A673 (cell line): ENCODE data around the gene ALOXE3. TPM values are rescaled to one million over a fixed set of nuclear protein-coding genes. Genes with fewer than 3 reads are reported as not detected.

Source experiments
- BruUV-seq: library from RNA; stranded (reverse); fragments of 400-500 nt; replicated peaks from 2 replicates; lab custom pipeline; 2021; lab: Mats Ljungman, UMichigan
- CTCF ChIA-PET: fragments of 300-600 bp; sonication (Branson Sonifier 250); formaldehyde crosslinking; loops from one replicate; lab custom pipeline; 2022; ENCODE audit warnings: antibody characterized with exemption; lab: Charles Lee
- POLR2A ChIA-PET: fragments of 300-600 bp; sonication (Branson Sonifier 250); formaldehyde crosslinking; loops from one replicate; lab custom pipeline; 2022; ENCODE audit warnings: antibody characterized with exemption; ENCODE audit not compliant: low non-redundant PET; lab: Charles Lee
- DNase-seq: peaks from one replicate; pipeline ENCODE4 v3.0.0-alpha.2; 2015; ENCODE audit warnings: low spot score
- H3K27ac ChIP-seq: fragments of 200-600 bp; sonication (generic); 2 replicates; pipeline ENCODE4 v1.5.1; 2016; ENCODE audit warnings: mixed run types, low read depth, mild to moderate bottlenecking, mixed read lengths, antibody characterized with exemption, low read length; ENCODE audit not compliant: poor library complexity, severe bottlenecking
- H3K27me3 ChIP-seq: fragments of 200-600 bp; sonication (generic); replicated peaks from 2 replicates; pipeline ENCODE4 v1.6.1; 2017; ENCODE audit warnings: mixed run types, low read depth, mild to moderate bottlenecking, mixed read lengths, antibody characterized with exemption, low read length; ENCODE audit not compliant: insufficient read depth, poor library complexity
- H3K36me3 ChIP-seq: fragments of 200-600 bp; sonication (generic); 2 replicates; pipeline ENCODE4 v1.6.1; 2016; ENCODE audit warnings: mixed run types, mild to moderate bottlenecking, mixed read lengths, antibody characterized with exemption, low read length; ENCODE audit not compliant: insufficient read depth, poor library complexity, severe bottlenecking
- H3K4me1 ChIP-seq: fragments of 200-600 bp; sonication (generic); 2 replicates; pipeline ENCODE4 v1.6.1; 2017; ENCODE audit warnings: mixed run types, mild to moderate bottlenecking, mixed read lengths, antibody characterized with exemption, low read length; ENCODE audit not compliant: insufficient read depth, poor library complexity, severe bottlenecking
- H3K4me3 ChIP-seq: fragments of 200-600 bp; sonication (generic); 2 replicates; pipeline ENCODE4 v1.5.1; 2016; ENCODE audit warnings: low read depth, mixed run types, mild to moderate bottlenecking, mixed read lengths, low read length; ENCODE audit not compliant: poor library complexity, severe bottlenecking
- H3K9me3 ChIP-seq: fragments of 200-600 bp; sonication (generic); 2 replicates; pipeline ENCODE4 v1.6.1; 2016; ENCODE audit warnings: mixed run types, low read depth, mild to moderate bottlenecking, mixed read lengths, antibody characterized with exemption, low read length; ENCODE audit not compliant: poor library complexity, severe bottlenecking
- EZH2 ChIP-seq: fragments of 200-600 bp; sonication (generic); IDR thresholded peaks from 2 replicates; pipeline ENCODE4 v1.6.1; 2017; ENCODE audit warnings: borderline replicate concordance, low read depth, mild to moderate bottlenecking, mixed read lengths, antibody characterized with exemption, low read length; ENCODE audit not compliant: poor library complexity, severe bottlenecking
- intact Hi-C: fragments of 100-400 bp; cut with micrococcal nuclease; formaldehyde crosslinking; loops from one replicate; pipeline ENCODE4 v1.10.0; 2022; ENCODE audit not compliant: unreplicated experiment
- total RNA-seq: library from RNA; stranded (reverse); gene quantifications from 2 replicates; pipeline ENCODE4 v1.2.3, GENCODE V29; 2021
- TF ChIP-seq, protein P1 (sequence below): fragments of 300-800, 200-600 bp; sonication (generic); conservative IDR thresholded peaks from 2 replicates; pipeline ENCODE4 v1.5.1; 2017; ENCODE audit warnings: low read depth, mild to moderate bottlenecking, antibody characterized with exemption, low read length, moderate library complexity, mixed read lengths

Gene ALOXE3
- total RNA-seq, 1 experiment from 2014 or later: not detected

DNA sequence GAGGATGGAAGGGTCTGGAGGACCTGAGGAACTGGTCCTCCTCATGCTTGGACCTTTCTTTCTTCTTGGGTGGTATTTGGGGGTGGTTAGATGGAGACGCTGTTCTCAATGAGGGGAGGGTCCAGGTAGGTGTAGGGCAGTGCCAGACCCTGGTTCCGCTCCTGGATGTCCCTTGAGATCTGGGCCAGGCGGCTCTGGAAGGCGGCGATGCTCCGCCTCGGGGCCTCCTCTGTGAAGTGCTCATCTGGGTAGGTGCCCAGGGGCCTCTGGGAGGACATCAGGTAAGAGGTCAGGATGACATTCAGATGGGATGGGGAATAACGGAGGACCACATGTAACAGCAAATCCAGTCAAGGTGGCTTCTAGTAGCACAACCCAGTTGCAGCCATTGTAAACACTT is 21.8 kb downstream of the ALOXE3 start:
- intact Hi-C loops: no loop called here
- no peak overlapping the region for H3K27ac ChIP-seq
- no peaks in the 10 kb centered on the region for H3K27me3 ChIP-seq
- H3K36me3 ChIP-seq: no peaks in the 10 kb centered on the region
- no TSS peak for BruUV-seq
- ChIA-PET POLR2A (no interaction called here), CTCF (no interaction called here)
- no peaks in the 10 kb centered on the region for H3K4me1 ChIP-seq
- H3K4me3 ChIP-seq: no peak overlapping the region
- no peak for DNase-seq
- no peak for TF ChIP-seq EZH2
- TF ChIP-seq, protein P1, sequence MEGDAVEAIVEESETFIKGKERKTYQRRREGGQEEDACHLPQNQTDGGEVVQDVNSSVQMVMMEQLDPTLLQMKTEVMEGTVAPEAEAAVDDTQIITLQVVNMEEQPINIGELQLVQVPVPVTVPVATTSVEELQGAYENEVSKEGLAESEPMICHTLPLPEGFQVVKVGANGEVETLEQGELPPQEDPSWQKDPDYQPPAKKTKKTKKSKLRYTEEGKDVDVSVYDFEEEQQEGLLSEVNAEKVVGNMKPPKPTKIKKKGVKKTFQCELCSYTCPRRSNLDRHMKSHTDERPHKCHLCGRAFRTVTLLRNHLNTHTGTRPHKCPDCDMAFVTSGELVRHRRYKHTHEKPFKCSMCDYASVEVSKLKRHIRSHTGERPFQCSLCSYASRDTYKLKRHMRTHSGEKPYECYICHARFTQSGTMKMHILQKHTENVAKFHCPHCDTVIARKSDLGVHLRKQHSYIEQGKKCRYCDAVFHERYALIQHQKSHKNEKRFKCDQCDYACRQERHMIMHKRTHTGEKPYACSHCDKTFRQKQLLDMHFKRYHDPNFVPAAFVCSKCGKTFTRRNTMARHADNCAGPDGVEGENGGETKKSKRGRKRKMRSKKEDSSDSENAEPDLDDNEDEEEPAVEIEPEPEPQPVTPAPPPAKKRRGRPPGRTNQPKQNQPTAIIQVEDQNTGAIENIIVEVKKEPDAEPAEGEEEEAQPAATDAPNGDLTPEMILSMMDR: no peak
- no peaks in the 10 kb centered on the region for H3K9me3 ChIP-seq

DNA sequence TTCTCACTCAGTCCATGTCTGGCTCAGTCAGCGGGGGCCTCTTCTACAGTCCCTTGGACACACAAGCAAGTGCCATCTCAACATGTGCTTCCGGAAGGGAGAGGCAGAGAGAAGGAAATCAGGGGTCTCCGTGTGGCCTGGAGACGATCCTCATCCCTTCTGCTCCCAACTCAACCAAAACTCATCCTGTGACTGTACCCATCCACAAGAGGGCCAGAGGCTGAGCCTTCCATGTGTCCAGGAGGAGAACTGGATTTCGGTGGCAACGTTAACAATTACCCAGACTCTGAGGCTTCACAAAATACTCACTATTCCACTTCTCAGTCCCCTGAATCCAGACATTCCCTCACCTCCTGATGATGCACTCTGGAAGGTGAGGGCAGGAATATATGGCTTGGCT is 23.0 kb downstream of the ALOXE3 start:
- Histone ChIP-seq H3K27me3 (no peaks in the 10 kb centered on the region), H3K4me1 (no peaks in the 10 kb centered on the region), H3K4me3 (no peak overlapping the region), H3K9me3 (no peaks in the 10 kb centered on the region), H3K36me3 (no peaks in the 10 kb centered on the region), H3K27ac (no peak overlapping the region)
- POLR2A ChIA-PET: no interaction called here
- intact Hi-C loops: no loop called here
- no peak for DNase-seq
- TF ChIP-seq, protein P1: no peak
- no peak for TF ChIP-seq EZH2
- CTCF ChIA-PET: interaction anchor here (2.8 kb wide), 1 partner anchor 23 kb away, joined by 12 read pairs; the partner anchor contains the start of gene ALOXE3
- no TSS peak for BruUV-seq

DNA sequence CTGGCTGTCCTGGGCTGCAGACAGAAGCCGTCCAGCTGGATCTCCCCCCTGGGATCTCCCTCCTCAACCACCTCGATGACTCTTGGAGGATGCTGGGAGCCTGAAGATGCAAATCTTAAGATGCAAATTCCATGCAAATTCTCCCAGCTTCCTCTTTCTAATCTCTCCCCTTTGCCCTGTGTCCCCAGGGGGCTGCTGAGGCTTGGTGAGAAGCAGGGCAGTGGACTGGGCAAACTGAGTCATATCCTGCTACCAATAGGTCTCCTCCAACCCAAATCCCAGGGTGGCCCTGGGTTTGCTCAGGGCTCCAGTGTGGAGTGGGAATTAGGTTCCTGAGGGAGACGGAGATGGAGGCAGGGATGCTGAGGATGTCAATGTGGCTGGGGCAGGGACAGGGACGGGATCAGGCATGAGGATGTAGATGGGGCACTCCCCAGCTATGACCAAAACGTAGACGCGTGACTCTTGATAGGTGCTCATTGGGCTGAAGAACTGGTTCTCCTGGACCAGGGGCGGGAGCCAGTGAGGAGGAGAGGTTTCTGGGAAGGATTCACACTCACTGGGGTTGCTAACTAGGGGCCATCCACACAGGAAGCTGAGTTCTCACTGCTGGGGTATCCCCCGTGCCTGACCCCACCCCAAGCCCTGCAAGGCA is 27.2 kb downstream of the ALOXE3 start:
- no peak for DNase-seq
- no peak overlapping the region for H3K27ac ChIP-seq
- CTCF ChIA-PET: interaction anchor here (0.7 to 0.9 kb wide), 2 partner anchors 26 to 473 kb away, joined by 3 to 11 read pairs; no protein-coding TSS in a partner anchor
- H3K4me1 ChIP-seq: no peaks in the 10 kb centered on the region
- no peaks in the 10 kb centered on the region for H3K9me3 ChIP-seq
- POLR2A ChIA-PET: no interaction called here
- no TSS peak for BruUV-seq
- intact Hi-C loops: no loop called here
- H3K36me3 ChIP-seq: no peaks in the 10 kb centered on the region
- H3K27me3 ChIP-seq: peaks cover 14% of the 10 kb centered on the region
- TF ChIP-seq EZH2: no peak
- TF ChIP-seq, protein P1: no peak
- H3K4me3 ChIP-seq: no peak overlapping the region
